ENCODE measurements around the gene SLC25A47. TPM values are rescaled to one million over a fixed set of nuclear protein-coding genes. Genes with fewer than 3 reads are reported as not detected.

The SLC25A47 gene
- polyA plus RNA-seq, 3 donors, result not detected

GRCh38 chr14:100279133-100279532 lies 44.0 kb upstream of the SLC25A47 start:
- H3K4me1 Mint-ChIP-seq, result peaks cover 31% of the 10 kb centered on the region
- no peaks in the 10 kb centered on the region for H3K9me3 Mint-ChIP-seq
- no peak overlapping the region for H3K4me3 Mint-ChIP-seq
- Histone ChIP-seq H3K36me3 (replicated peaks in 1 of 2; ENCODE audit: control insufficient read depth in 1 of 2, insufficient read depth in 2 of 2, low read length in 2 of 2) (peaks cover 26 to 69% of the 10 kb centered on the region in 2 donors), H3K79me2 (ENCODE audit: insufficient read depth, low read length) (peaks cover 72% of the 10 kb centered on the region), H3K9me3 (replicated peaks in 1 of 2; ENCODE audit: control insufficient read depth in 1 of 2, insufficient read depth in 1 of 2, low read length in 2 of 2) (no peaks in the 10 kb centered on the region), H4K20me1 (ENCODE audit: insufficient read depth, low read length) (peaks cover 96% of the 10 kb centered on the region), H3K27me3 (ENCODE audit: control insufficient read depth in 2 of 2, insufficient read depth in 2 of 2, low read length in 2 of 2) (no peaks in the 10 kb centered on the region), H3K4me3 (replicated peaks in 1 of 3; ENCODE audit: low read depth in 2 of 3, low read length in 3 of 3) (no peak overlapping the region), H2AFZ (ENCODE audit: insufficient read depth, low read depth, low read length, poor library complexity, severe bottlenecking) (no peak overlapping the region), H3K4me2 (replicated peaks; ENCODE audit: extremely low read depth, low read length, poor library complexity, severe bottlenecking) (no peak overlapping the region), H3K27ac (ENCODE audit: low read depth in 1 of 2, low read length in 2 of 2) (no peak overlapping the region), H3K9ac (ENCODE audit: insufficient read depth, low read length, poor library complexity, severe bottlenecking) (no peak overlapping the region), H3K4me1 (ENCODE audit: control insufficient read depth in 1 of 2, insufficient read depth in 2 of 2, low read length in 2 of 2) (peaks cover 8 to 14% of the 10 kb centered on the region in 2 donors)
- 100% methylated on average over 1 of the region's 2 CpGs for WGBS (ENCODE audit: insufficient coverage)
- peaks cover 29 to 60% of the 10 kb centered on the region in 2 donors for H3K36me3 Mint-ChIP-seq
- H3K27ac Mint-ChIP-seq, result peak overlapping the region in 2 of 7 donors; percentile 33 to 48
- no peak for TF ChIP-seq CTCF (IDR thresholded peaks at IDR 0.05)
- peaks cover 0 to 2% (median 0%) of the 10 kb centered on the region in 3 donors for H3K27me3 Mint-ChIP-seq (ENCODE audit: low read depth in 3 of 3)
- DNase-seq, result no peak
- intact Hi-C loops (cut with micrococcal nuclease), result loop anchor here in 1 of 2 donors (5.0 kb wide), 1 partner anchor 37 kb away; no protein-coding TSS in a partner anchor

- intact Hi-C loops (cut with micrococcal nuclease), result loop anchor here in 1 of 2 donors (5.0 kb wide), 1 partner anchor 37 kb away; no protein-coding TSS in a partner anchor
- Histone ChIP-seq H3K27me3 (ENCODE audit: control insufficient read depth in 2 of 2, insufficient read depth in 2 of 2, low read length in 2 of 2) (no peaks in the 10 kb centered on the region), H3K4me1 (ENCODE audit: control insufficient read depth in 1 of 2, insufficient read depth in 2 of 2, low read length in 2 of 2) (peaks cover 10 to 16% of the 10 kb centered on the region in 2 donors), H4K20me1 (ENCODE audit: insufficient read depth, low read length) (peaks cover 96% of the 10 kb centered on the region), H3K36me3 (replicated peaks in 1 of 2; ENCODE audit: control insufficient read depth in 1 of 2, insufficient read depth in 2 of 2, low read length in 2 of 2) (peaks cover 26 to 65% of the 10 kb centered on the region in 2 donors), H3K79me2 (ENCODE audit: insufficient read depth, low read length) (peaks cover 68% of the 10 kb centered on the region), H3K27ac (ENCODE audit: low read depth in 1 of 2, low read length in 2 of 2) (peak overlapping the region in 1 of 2 donors; percentile 7), H2AFZ (ENCODE audit: insufficient read depth, low read depth, low read length, poor library complexity, severe bottlenecking) (no peak overlapping the region), H3K4me3 (replicated peaks in 1 of 3; ENCODE audit: low read depth in 2 of 3, low read length in 3 of 3) (no peak overlapping the region), H3K4me2 (replicated peaks; ENCODE audit: extremely low read depth, low read length, poor library complexity, severe bottlenecking) (no peak overlapping the region), H3K9me3 (replicated peaks in 1 of 2; ENCODE audit: control insufficient read depth in 1 of 2, insufficient read depth in 1 of 2, low read length in 2 of 2) (no peaks in the 10 kb centered on the region), H3K9ac (ENCODE audit: insufficient read depth, low read length, poor library complexity, severe bottlenecking) (no peak overlapping the region)
- peaks cover 0 to 4% (median 4%) of the 10 kb centered on the region in 3 donors for H3K27me3 Mint-ChIP-seq (ENCODE audit: low read depth in 3 of 3)
- H3K4me1 Mint-ChIP-seq, result peaks cover 28% of the 10 kb centered on the region
- H3K36me3 Mint-ChIP-seq, result peaks cover 26 to 55% of the 10 kb centered on the region in 2 donors
- no peaks in the 10 kb centered on the region for H3K9me3 Mint-ChIP-seq
- peak overlapping the region in 2 of 7 donors; percentile 25 to 48 for H3K27ac Mint-ChIP-seq
- no peak for TF ChIP-seq CTCF (IDR thresholded peaks at IDR 0.05)
- WGBS (ENCODE audit: insufficient coverage), result 100% methylated on average over 7 of the region's 8 CpGs
- no peak for DNase-seq
- no peak overlapping the region for H3K4me3 Mint-ChIP-seq
These were observed 43.6 kb upstream of the SLC25A47 start for GRCh38 chr14:100279563-100279962.
